ENCODE data around the gene CDC37. TPM values are rescaled to one million over a fixed set of nuclear protein-coding genes. Genes with fewer than 3 reads are reported as not detected.

The CDC37 gene
- total RNA-seq: 100 to 1,000 TPM; 130 to 131 TPM

DNA sequence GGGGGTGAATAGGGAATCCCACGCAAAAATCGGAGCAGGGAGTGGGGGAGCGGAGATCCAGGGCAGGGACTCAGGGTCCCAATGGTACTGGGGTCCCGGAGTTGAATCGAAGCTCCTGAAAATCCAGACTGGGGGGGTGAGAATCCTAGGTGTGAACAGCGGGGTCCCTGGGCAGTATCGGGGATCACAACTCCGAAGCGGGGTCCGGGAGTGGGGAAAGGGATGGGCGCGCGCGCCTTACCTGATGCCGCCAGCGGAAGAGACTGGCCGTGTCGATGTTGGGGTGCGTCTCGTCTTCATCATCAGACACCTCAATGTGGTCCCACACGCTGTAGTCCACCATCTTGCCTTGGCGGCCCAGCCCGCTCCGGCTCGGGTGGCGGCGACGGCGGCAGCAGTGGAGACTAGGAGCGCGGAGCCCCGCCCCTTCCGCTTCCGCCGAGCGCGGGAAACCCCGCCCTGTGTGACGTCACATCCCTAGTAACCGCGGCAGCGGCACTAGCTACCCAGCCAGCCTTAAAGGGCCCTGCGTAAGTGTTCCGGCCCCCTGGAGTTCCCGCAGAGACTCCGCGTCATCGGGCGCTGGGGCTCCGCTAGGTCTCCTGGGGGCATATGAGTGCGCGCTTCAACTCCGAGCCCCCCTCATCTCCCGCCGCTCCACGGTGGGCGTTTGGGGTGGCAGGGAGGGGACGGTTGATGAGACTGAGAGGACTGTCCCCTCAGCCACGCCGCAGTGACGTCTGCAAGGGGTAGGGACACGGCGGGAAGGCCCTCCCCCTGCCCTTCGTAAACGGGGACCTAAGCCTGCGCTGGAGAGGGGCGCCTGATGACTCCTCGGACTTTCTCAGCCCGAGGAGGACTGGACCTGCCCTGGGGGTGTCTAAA is at the start of gene CDC37:
TSS of gene CDC37 (minus strand) at position 406 of the 885 bp plus-strand sequence. CDS start at position 343, 63 bp downstream.
- Histone ChIP-seq H3K4me1 (peaks cover 0 to 61% of the 10 kb centered on the region in 2 donors), H3K27ac (peak within 1 kb of the TSS; percentile 79 to 84), H3K27me3 (peaks cover 5% of the 10 kb centered on the region in 2 donors), H3K9me3 (no peaks in the 10 kb centered on the region), H3K4me3 (peak within 1 kb of the TSS; percentile 89 to 97), H3K36me3 (no peaks in the 10 kb centered on the region)
- DNase-seq (ENCODE audit: low spot score): peak; percentile 97
- TF ChIP-seq CTCF (IDR thresholded peaks at IDR 0.05): no peak

GRCh38 chr19:10450853-10451609 is 47.7 kb upstream of the CDC37 start:
- H3K4me3 ChIP-seq: no peak overlapping the region
- no peak overlapping the region for H3K27ac ChIP-seq
- DNase-seq (ENCODE audit: low spot score): no peak
- H3K36me3 ChIP-seq: peaks cover 21% of the 10 kb centered on the region
- no peaks in the 10 kb centered on the region for H3K4me1 ChIP-seq
- no peaks in the 10 kb centered on the region for H3K9me3 ChIP-seq
- TF ChIP-seq CTCF (IDR thresholded peaks at IDR 0.05): no peak
- no peaks in the 10 kb centered on the region for H3K27me3 ChIP-seq

GRCh38 chr19:10450191-10450852 is 47.0 kb upstream of the CDC37 start:
- no peak overlapping the region for H3K27ac ChIP-seq
- H3K9me3 ChIP-seq: no peaks in the 10 kb centered on the region
- H3K4me1 ChIP-seq: no peaks in the 10 kb centered on the region
- no peak for TF ChIP-seq CTCF (IDR thresholded peaks at IDR 0.05)
- H3K4me3 ChIP-seq: no peak overlapping the region
- DNase-seq (ENCODE audit: low spot score): no peak
- peaks cover 21% of the 10 kb centered on the region for H3K36me3 ChIP-seq
- no peaks in the 10 kb centered on the region for H3K27me3 ChIP-seq

- TF ChIP-seq CTCF (IDR thresholded peaks at IDR 0.05): no peak
- Histone ChIP-seq H3K27ac (no peak overlapping the region), H3K27me3 (no peaks in the 10 kb centered on the region), H3K4me3 (no peak overlapping the region), H3K9me3 (no peaks in the 10 kb centered on the region), H3K36me3 (peaks cover 21% of the 10 kb centered on the region), H3K4me1 (no peaks in the 10 kb centered on the region)
- no peak for DNase-seq (ENCODE audit: low spot score)
Observed at GRCh38 chr19:10449037-10449436, 45.7 kb upstream of the CDC37 start.

GRCh38 chr19:10442698-10443097 is 39.4 kb upstream of the CDC37 start:
- no peak for DNase-seq (ENCODE audit: low spot score)
- H3K27ac ChIP-seq: no peak overlapping the region
- TF ChIP-seq CTCF (IDR thresholded peaks at IDR 0.05): no peak
- H3K9me3 ChIP-seq: no peaks in the 10 kb centered on the region
- peaks cover 4% of the 10 kb centered on the region for H3K36me3 ChIP-seq
- H3K4me1 ChIP-seq: no peaks in the 10 kb centered on the region
- no peaks in the 10 kb centered on the region for H3K27me3 ChIP-seq
- H3K4me3 ChIP-seq: no peak overlapping the region

All from right atrium auricular region (tissue), 2 donors.